Amygdala (tissue), 56 donors: ENCODE results near the gene MAP2K2.
"Not testable (repeated sequence)": the region's sequence is repeated elsewhere in the genome, so short reads cannot be mapped to it uniquely, and the experiment has no call there.

Experiments used
- DNase-seq, 56 donors: peaks; one replicate each; lab custom pipeline; 2025; lab: John Stamatoyannopoulos, UW

The MAP2K2 gene

DNA sequence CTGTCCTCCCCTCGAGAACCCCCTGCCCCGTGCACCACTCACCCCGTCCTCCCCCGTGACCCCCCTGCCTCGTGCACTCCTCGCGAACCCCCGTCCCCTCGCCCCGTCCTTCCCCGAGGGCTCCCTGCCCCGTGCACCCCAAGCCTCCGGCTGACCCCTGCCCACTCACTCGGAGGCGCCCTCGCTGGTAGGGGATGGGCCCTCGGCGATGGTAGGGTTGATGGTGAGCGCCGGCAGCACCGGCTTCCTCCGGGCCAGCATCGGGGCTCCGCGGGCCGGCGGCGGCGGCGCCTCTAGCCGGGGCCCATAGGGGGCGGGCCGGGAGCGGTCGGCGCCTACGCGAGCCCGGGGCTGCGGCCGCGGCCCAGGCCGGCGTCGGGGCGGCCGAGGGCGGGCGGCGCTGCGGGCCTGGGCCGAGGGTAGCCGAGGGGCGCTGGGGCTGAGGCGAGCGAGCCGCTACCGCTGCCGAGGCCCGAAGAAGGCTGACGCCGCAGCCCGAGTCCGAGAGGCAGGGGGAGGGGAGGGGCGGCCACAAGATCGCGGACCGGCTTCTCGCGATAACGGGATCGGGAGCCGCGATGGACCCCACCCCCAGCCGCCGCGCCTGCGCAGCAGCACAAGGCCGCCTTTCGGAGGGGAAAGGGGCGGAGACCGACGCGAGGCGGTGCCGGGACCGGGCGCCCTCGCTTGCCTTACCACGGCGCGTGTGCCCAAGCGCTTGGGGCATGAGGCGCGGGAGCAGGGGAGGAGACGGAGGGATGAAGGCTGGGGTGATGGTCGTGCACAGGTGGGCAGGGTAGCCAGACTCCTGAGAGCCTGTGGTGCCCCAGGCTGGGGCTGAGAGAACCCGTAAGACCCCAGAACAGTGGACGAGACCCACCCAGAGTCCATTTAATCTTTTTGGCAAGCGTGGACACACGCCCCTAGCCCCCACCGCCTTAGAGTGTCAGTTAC is at the start of gene MAP2K2:
TSS of gene MAP2K2 (minus strand) at position 508 of the 954 bp plus-strand sequence. CDS start at position 261, 247 bp downstream.
- DNase-seq = peak; percentile 13 to 96 (median 88)

DNA sequence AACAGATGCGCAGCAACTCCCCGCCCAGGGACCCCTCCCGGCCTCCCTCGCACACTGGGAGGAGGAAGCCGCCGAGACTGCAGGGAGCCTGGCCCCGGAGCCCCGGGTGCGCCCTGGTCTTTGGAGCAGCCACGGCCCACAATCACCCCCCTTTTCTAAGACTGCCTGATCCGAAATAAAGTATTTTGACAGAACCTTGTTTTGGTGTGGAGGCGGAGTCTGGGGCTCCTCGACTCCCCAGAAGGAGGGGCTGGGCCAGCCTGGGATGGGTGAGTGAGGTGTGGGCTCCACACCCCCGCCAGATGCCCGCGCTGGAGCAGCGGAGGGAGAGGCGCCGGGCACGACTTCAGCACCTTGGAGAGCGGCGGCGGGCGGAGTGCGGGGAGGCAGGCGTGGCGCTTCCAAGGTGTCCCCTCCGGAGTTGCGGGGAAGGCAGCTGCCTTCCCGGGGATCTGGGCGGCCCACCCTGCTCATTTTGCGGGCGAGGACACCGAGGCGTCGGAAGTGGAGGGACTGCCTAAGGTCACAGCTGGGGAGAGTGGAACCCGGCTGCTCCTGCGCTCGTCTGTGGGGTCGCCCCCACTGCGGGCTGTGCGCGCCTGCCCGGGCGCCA is 49.0 kb upstream of the MAP2K2 start:
- peak in 7 of 56 donors; percentile 7 to 35 (median 9) for DNase-seq

DNA sequence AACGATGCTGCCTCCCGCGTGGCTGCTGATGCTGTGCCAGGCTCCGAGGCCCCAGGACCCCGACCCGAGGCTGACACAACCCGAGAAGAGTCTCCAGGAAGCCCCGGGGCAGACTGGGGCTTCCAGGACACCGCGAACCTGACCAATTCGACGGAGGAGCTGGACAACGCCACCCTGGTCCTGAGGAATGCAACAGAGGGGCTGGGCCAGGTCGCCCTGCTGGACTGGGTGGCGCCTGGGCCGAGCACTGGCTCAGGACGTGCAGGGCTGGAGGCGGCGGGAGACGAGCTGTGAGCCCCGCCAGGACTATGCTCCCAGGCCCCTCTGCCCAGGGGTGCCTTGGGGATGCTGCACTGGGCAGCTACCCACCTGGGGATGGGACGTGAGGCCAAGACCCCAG is 47.8 kb upstream of the MAP2K2 start:
- DNase-seq = no peak

DNA sequence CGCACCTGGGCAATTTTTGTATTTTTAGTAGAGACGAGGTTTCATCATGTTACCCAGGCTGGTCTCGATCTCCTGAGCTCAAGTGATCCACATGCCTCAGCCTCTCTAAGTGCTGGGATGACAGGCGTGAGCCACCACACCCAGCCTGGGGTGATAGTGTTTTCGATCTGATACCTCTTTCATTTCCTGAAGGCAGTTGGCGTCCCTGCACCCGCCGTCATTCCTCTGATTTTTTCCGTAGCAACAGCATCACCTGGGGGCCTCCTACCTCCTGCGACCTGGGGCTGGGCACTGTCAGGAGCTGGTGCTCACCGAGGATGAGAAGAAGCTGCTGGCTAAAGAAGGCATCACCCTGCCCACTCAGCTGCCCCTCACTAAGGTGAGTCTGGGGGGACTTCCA is 40.3 kb upstream of the MAP2K2 start:
- DNase-seq = no peak

DNA sequence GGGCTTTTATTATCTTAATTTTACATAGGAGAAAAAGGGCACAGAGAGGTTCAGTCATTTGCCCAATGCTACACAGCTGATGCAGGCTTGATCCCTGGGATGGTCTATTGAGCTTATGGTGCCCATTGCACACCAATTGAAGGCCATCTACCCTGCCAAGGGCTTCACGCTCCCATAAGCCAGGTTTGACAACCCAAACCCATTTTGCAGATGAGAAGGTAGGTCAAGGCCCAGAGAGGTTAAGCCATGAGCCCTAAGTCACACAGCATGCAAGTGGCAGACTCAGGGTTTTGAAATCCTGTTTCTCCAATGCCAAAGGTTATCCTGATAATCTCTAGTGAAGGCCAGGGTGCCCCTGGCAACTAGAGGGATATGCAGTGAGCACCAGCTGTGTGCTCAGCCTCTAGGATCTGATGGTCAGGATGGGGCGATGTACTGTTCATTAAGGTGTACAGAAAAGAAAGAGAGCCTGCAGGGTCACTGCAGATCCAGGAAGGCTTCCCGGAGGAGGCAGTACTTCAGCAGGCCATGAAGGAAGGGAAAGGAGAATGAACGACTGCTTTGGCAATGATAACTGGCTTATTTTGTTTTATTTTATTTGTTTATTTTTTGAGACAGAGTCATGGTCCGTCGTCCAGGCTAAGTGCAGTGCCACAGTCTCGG is 37.6 kb upstream of the MAP2K2 start:
- no peak for DNase-seq

DNA sequence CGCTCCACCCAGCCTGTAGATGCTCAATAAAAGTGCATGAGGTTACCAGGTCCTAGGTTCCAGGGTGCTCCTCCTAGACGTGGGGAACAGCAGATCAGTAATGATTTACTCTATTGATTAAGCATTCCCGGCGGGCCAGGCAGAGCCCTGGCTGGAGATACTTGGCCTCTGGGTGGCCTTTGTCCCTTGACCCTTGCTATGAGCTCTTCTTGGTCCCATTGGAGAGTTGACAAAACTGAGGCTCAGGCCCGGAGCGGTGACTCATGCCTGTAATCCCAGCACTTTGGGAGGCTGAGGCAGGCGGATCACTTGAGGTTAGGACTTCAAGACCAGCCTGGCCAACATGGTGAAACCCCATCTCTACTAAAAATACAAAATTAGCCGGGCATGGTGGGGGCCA is 34.0 kb upstream of the MAP2K2 start:
- DNase-seq = not testable (repeated sequence)

DNA sequence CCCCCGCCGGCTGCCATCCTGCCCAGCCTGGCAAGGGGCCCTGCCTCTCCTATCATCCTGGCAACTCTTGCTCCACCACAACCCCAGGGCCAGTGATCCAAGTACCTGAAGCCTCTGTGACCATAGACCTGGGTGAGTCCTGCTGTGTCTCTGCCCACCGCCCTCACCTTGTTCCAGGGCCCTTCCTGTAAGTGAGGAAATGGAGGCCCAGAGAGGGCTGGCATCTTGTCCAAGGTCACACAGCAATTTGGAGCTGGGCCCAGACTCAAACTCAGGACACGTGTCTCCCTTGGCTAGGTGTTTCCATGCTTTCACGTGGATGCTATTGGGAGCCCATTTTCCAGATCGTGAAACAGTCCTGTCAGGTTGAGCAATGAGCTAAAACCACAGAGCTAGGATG is 33.2 kb upstream of the MAP2K2 start:
- DNase-seq = no peak

DNA sequence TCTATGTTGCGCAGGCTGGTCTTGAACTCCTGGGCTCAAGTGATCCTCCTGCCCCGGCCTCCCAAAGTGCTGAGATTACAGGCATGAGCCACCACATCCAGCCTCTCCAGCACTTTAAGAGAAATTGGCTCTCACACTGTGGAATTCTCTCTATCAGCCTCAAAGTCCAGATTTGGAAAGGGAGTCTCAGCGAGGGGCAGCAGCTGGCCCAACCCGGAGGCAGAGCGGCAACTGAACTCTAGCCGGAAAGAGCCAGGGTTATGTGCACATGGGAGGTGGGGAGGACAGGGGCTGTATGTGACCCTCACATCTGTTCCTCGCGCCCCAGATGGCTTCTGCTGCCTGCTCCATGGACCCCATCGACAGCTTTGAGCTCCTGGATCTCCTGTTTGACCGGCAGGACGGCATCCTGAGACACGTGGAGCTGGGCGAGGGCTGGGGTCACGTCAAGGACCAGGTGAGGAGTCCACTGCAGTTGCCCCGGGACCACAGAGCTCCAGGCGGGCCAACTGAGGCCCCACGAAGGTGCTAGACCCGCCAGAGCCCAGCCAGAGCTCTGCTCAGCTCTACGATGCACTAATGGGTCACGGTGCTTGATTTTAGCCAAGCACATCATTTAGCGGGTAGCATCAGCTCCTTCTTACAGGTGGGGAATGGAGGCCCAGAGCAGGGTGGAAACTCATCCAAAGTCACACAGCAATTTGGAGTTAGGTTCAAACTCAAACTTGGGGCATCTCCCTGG is 30.8 kb upstream of the MAP2K2 start:
- DNase-seq = no peak

DNA sequence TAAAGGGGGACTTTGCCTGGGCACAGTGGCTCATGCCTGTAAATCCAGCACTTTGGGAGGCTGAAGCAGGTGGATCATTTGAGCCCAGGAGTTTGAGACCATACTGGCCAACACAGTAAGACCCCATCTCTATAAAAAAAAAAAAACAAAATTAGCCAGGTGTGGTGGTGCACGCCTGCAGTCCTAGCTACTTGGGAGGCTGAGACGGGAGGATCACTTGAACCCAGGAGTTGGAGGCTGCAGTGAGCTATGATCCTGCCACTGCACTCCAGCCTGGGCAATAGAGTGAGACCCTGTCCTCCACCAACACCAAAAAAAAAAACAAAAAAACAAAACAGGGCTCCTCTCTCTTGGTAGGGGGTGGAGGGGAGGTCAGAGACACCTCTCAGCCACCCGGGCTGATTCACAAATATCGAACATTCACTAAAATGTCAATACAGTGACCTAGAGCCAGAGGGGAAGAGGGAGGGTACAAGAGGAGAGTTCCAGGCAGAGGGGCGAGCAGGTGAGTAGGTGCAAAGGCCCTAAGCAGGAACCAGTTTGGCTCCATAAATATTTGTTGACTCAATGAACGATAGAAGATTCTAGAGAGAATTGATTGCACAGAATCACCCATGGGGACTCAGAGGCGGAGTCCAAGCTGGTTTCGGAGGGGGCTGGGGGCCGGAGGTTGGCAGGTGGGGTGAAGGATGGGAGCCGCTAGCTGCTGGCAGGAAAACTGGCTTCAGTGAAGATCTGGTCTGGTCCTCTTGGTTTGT is 28.5 kb upstream of the MAP2K2 start:
- no peak for DNase-seq

DNA sequence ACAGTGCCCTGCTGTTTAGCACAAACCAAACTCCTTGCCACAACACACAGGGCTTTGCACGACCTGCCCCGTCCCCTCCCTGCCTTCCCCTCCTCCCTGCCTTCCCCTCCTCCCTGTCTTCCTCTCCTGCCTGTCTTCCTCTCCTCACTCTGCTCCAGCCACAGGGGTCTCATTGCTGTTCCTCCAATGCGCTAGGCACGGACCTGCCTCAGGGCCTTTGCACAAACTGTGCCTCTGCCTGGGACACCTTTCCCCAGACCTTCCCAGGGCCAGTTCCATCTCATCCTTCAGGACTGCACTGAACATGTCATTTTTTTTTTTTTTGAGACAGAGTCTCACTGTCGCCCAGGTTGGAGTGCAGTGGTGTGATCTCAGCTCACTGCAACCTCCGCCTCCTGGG is 27.7 kb upstream of the MAP2K2 start:
- no peak for DNase-seq

DNA sequence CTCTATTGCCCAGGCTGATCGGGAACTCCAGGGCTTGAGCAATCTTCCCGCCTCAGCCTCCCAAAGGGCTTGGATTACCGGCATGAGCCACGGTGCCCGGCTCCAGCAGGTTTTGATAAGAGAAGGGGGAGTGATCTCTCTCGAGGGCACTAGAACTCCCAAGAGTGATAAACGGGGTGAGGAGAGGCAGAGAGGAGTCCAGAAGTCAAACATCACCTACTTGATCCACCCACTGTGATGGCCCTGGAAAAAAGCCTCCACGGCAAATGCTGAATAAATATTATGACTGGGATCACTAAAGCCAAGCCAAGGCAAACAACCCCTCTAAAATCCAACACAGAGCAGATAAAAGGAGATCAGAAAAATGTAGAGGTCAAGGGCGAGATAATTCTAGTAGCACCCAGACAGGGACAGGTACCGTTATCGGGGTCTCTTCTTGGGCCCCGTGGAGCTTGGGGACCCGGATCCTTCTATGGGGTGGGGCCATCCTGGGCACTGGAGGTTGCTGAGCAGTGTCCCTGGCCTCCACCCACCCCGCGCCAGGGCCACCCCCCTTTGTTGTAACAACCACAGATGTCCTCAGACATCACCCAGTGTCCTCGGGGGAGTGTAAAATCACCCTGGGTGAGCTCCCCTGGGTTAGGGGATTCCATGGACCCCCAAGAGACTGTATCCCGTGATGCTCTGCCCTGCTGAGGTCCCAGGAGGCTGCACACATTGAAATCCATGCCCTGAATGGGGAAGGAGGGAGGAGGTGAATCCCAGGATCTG is 25.8 kb upstream of the MAP2K2 start:
- DNase-seq = no peak

DNA sequence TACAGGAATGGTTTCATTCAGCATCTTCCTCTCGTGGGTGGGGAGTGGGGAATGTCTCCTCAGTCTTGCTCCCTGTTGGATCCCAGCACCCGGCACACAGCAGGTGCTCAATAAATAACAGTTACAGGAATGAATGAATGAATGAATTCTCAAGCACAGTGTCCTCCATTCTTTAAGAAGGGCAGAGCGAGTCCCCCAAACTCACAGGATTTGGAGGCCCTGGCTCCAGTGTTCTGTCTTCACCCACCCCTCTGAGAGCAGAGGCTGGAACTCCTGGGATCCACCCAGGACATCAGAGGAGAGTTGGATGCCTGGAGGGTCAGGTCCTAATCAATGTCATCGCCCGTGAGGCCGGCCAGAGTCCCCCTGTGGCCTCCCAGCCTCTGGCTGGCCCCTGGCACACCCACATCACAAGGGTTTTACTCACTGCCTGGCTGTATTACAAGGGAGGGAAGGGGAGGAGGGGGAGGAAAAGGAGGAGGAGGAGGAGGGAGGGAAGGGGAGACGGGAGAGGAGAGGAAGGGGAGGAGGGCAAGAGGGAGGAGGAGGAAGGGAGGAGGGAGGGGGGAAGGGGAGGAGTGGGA is 20.8 kb upstream of the MAP2K2 start:
- no peak for DNase-seq

DNA sequence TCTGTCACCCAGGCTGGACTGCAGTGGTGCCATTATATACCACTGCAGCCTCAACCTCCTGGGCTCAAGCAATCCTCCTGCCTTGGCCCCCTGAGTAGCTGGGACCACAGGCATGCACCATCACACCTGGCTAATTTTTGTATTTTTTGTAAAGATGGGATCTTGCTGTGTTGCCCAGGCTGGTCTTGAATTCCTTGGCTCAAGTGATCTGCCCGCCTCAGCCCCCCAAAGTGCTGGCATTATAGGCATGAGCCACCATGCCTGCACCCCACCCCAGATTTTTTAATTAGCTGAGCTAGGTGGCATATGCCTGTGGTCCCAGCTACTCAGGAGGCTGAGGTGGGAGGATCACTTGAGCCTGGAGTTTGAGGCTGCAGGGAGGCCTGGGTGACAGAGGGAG is 19.0 kb upstream of the MAP2K2 start:
- not testable (repeated sequence) for DNase-seq

DNA sequence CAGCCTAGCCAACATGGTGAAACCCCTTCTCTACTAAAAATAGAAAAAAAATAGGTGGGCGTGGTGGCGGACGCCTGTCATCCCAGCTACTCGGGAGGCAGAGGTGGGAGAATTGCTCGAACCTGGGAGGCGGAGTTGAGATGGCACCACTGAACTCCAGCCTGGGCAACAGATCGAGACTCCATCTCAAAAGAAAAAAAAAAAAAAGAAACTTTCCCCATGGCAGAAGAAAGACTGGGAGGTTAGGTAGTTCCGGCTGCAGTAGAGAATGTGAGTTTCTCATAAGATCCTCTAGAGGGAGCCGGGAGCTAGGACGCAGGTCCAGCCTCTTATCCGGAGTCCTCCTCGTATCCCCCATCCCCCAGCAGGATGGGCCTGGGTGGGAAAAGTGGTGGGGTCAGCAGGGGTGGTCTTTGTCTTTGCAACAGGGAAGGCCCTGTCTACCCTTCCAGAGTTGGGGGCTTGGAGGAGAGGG is 16.4 kb upstream of the MAP2K2 start:
- DNase-seq = peak in 13 of 56 donors; percentile 2 to 28 (median 5)

DNA sequence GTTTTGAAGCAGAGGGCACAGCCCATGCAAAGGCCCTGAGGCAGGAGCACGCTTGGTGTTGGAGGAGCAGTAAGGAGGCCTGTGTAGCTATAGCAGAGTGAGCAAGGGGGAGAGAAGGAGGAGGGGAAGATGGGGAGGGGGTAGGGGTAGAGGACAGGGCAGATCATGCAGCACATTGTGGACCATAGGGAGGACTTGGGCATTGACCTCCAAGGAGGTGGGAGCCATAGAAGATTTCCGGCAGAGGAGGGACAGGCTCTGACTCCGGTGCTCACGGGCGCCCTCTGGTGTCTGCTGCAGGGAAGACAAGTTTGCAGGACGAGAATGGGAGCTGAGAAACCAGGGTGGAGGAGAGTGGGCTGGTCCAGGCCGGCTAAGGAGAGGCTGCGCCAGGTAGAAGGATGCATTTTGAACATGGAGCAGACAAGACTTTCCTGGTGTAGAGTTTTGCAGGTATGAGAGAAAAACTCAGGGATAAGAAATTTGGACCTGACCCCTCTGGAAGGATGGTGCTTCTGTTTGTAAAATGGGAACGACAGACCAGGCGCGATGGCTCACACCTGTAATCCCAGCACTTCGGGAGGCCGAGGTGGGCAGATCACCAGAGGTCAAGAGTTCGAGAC is 15.8 kb upstream of the MAP2K2 start:
- DNase-seq = peak in 40 of 56 donors; percentile 2 to 75 (median 30)

DNA sequence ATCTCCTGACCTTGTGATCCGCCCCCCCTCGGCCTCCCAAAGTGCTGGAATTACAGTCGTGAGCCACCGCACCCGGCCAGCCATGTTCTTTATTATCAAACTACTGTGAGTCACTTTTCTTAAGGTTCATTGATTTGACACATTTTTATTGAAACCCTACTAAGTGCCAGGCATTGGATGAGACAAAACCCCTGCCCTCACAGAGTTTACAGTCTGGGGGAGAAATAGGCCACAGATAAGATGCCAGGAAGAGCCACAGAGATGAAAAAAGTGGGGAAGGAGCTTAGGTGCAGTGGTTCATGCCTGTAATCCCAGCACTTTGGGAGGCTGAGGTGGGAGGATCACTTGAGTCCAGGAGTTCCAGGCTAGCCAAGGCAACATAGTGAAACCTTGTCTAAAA is 14.5 kb upstream of the MAP2K2 start:
- DNase-seq = no peak

DNA sequence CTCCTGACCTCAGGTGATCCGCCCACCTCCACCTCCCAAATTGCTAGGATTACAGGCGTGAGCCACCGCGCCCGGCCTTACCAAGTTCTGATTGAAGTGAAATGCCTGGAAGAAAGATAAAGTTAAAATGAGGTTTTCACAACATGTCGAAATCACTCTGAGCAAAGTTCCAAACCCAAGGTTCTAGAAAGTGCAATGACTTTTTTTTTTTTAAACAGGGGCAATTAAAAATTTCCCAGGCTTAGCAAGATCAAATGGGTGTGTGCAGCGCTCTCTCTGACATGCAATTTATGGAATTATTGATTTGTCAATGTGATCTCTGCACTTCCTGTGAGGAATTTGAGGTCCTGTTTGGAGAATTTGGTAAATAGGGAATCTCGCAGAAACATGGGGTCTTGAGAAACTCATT is 12.8 kb upstream of the MAP2K2 start:
- DNase-seq = no peak

DNA sequence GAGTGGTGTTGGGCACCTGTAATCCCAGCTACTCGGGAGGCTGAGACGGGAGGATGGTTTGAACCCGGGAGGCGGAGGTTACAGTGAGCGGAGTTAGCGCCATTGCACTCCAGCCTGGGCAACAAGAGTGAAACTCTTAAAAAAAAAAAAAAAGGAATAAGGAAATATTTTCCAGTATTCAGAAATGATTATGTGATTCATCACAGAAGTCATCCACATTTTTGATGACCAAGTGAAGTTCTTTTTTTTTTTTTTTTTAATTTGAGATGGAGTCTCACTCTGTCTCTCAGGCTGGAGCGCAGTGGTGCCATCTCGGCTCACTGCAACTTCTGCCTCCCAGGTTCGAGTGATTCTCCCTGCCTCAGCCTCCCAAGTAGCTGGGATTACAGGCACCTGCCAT is 11.5 kb upstream of the MAP2K2 start:
- DNase-seq = not testable (repeated sequence)
